COLO829 (cell line): Measurements from ENCODE around the gene RGL1.

Experiments used
- DNase-seq: peaks from one replicate; pipeline ENCODE4 v3.0.0; 2012; ENCODE audit warnings: low spot score

RGL1 gene

GRCh38 chr1:183821889-183822611 is 17.1 kb downstream of the RGL1 start:
- DNase-seq: no peak

GRCh38 chr1:183824291-183824690 is 19.4 kb downstream of the RGL1 start:
- DNase-seq: no peak

GRCh38 chr1:183827801-183828200 is 22.9 kb downstream of the RGL1 start:
- DNase-seq: peak; percentile 76

- DNase-seq: peak; percentile 63
Measured at GRCh38 chr1:183830389-183830788, 25.5 kb downstream of the RGL1 start.

GRCh38 chr1:183831311-183831710 is 26.4 kb downstream of the RGL1 start:
- no peak for DNase-seq

GRCh38 chr1:183832459-183832858 is 27.5 kb downstream of the RGL1 start:
- DNase-seq: no peak

GRCh38 chr1:183834568-183834967 is 29.6 kb downstream of the RGL1 start:
- no peak for DNase-seq

GRCh38 chr1:183836598-183836997 is 31.7 kb downstream of the RGL1 start:
- no peak for DNase-seq

GRCh38 chr1:183837062-183837461 is 32.1 kb downstream of the RGL1 start:
- no peak for DNase-seq

- no peak for DNase-seq
Measured at GRCh38 chr1:183838221-183838620, 33.3 kb downstream of the RGL1 start.

GRCh38 chr1:183840140-183840539 is 35.2 kb downstream of the RGL1 start:
- no peak for DNase-seq

- no peak for DNase-seq
Measured at GRCh38 chr1:183841550-183841949, 36.6 kb downstream of the RGL1 start.

GRCh38 chr1:183841950-183842794 is 37.3 kb downstream of the RGL1 start:
- DNase-seq: no peak

- DNase-seq: no peak
Measured at GRCh38 chr1:183842795-183843144, 37.9 kb downstream of the RGL1 start.

GRCh38 chr1:183844806-183845205 is 39.9 kb downstream of the RGL1 start:
- DNase-seq: no peak

GRCh38 chr1:183845681-183846080 is 40.8 kb downstream of the RGL1 start:
- no peak for DNase-seq

- no peak for DNase-seq
Measured at GRCh38 chr1:183847641-183848040, 42.7 kb downstream of the RGL1 start.

- DNase-seq: no peak
Measured at GRCh38 chr1:183850852-183851251, 45.9 kb downstream of the RGL1 start.

- DNase-seq: no peak
Measured at GRCh38 chr1:183859119-183859518, 54.2 kb downstream of the RGL1 start.

- no peak for DNase-seq
Measured at GRCh38 chr1:183859831-183860230, 54.9 kb downstream of the RGL1 start.

- no peak for DNase-seq
Measured at GRCh38 chr1:183862967-183863366, 58.0 kb downstream of the RGL1 start.

- no peak for DNase-seq
Measured at GRCh38 chr1:183863852-183864251, 58.9 kb downstream of the RGL1 start.

GRCh38 chr1:183864611-183865010 is 59.7 kb downstream of the RGL1 start:
- DNase-seq: no peak

- DNase-seq: no peak
Measured at GRCh38 chr1:183869230-183869629, 64.3 kb downstream of the RGL1 start.
